Loucy (cell line): Measurements from ENCODE around the gene CBARP.

Source experiments
- CTCF ChIP-seq: fragments of 200-600 bp; sonication (generic); conservative IDR thresholded peaks from 2 replicates; pipeline ENCODE4 v1.5.1; 2014; ENCODE audit warnings: mild to moderate bottlenecking, antibody characterized with exemption, low read length
- EZH2phosphoT487 ChIP-seq: fragments of 200-600 bp; IDR thresholded peaks from 2 replicates; pipeline ENCODE4 v1.6.1; 2018; ENCODE audit warnings: antibody characterized with exemption, mild to moderate bottlenecking, moderate library complexity, borderline replicate concordance

GRCh38 chr19:1252221-1252820 lies 14.5 kb upstream of the CBARP start:
- TF ChIP-seq CTCF = no peak
- no peak for TF ChIP-seq EZH2phosphoT487
